ENCODE data around the gene SPATA6L. TPM values are rescaled to one million over a fixed set of nuclear protein-coding genes. Genes with fewer than 3 reads are reported as not detected.

The SPATA6L gene
- total and polyA plus RNA-seq, 10 of the 15 experiments (the other 5 are each of a cell fraction or from before 2014, with no cell fraction given), result 0.37 to 1.6 (median 0.91) TPM

DNA sequence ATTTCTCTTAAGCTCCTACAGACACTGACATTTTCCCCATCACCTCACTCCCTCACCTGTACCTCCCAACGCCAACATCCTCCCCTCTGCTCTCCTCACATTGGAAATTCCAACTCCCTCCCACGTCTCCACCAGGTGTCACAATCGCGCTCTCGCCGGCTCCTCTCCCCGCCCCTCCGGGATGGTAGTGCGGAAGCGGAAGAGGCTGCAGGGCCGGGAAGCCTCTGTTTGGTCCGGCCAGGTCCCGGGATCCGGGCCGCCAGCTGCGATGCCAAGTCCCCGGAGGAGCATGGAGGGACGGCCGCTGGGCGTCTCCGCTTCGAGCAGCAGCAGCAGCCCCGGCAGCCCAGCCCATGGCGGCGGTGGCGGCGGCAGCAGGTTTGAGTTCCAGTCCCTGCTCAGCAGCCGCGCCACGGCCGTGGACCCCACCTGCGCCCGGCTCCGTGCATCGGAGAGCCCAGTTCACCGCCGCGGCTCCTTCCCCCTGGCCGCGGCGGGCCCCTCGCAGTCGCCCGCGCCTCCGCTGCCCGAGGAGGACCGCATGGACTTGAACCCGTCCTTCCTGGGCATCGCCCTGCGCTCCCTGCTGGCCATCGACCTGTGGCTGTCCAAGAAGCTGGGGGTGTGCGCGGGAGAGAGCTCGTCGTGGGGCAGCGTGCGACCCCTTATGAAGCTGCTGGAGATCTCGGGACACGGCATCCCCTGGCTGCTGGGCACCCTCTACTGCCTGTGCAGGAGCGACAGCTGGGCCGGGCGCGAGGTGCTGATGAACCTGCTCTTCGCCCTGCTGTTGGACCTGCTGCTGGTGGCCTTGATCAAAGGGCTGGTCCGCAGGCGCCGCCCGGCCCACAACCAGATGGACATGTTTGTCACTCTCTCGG is 3.9 kb downstream of the SPATA6L start, which contains the start of gene PLPP6 (continued):
- TF ChIP-seq BCLAF1 (IDR thresholded peaks at IDR 0.05), result no peak
- no peak for TF ChIP-seq ZNF274 (IDR thresholded peaks at IDR 0.05; ENCODE audit: insufficient read depth, insufficient read length)
- TF ChIP-seq GABPA (IDR thresholded peaks at IDR 0.05; ENCODE audit: low read depth), result peak; percentile 85
- no peak for TF ChIP-seq NRF1 (conservative IDR thresholded peaks at IDR 0.05; ENCODE audit: low read depth, low read length)
- no peak for TF ChIP-seq ETV6 (conservative IDR thresholded peaks at IDR 0.05 in 1 of 2, IDR thresholded peaks at IDR 0.05 in 1 of 2; ENCODE audit: borderline replicate concordance in 1 of 2, low read depth in 1 of 2)
- TF ChIP-seq SPI1 (IDR thresholded peaks at IDR 0.05; ENCODE audit: borderline replicate concordance, insufficient read depth, low read depth, low read length), result peak; percentile 55; the same call in 1 of the 2 replicates
- TF ChIP-seq JUNB (IDR thresholded peaks at IDR 0.05), result no peak
- TF ChIP-seq TAF1 (IDR thresholded peaks at IDR 0.05; ENCODE audit: borderline replicate concordance, low read depth, low read length), result no peak; the same call in 1 of the 2 replicates
- peak in 1 of 2 experiments; percentile 48; a peak in 2 of 3 replicates for TF ChIP-seq EGR1 (IDR thresholded peaks at IDR 0.05; ENCODE audit: borderline replicate concordance in 1 of 2, low read depth in 2 of 2, low read length in 2 of 2)
- peak; percentile 47 for TF ChIP-seq RELA (IDR thresholded peaks at IDR 0.05; ENCODE audit: borderline replicate concordance, partially characterized antibody)
- TF ChIP-seq KDM1A (IDR thresholded peaks at IDR 0.05; ENCODE audit: borderline replicate concordance), result no peak
- peak; percentile 29; the same call in 1 of the 2 replicates for TF ChIP-seq MTA2 (IDR thresholded peaks at IDR 0.05; ENCODE audit: low read depth)
- no peak for TF ChIP-seq HDAC6 (IDR thresholded peaks at IDR 0.05; ENCODE audit: unreplicated experiment)
- TF ChIP-seq EP300 (IDR thresholded peaks at IDR 0.05; ENCODE audit: borderline replicate concordance in 1 of 2, control insufficient read depth in 1 of 2, low read depth in 2 of 2, low read length in 2 of 2), result no peak
- peak; percentile 55; the same call in 1 of the 2 replicates for TF ChIP-seq SMC3 (IDR thresholded peaks at IDR 0.05; ENCODE audit: borderline replicate concordance, low read length)
- no peak for TF ChIP-seq STAT1 (conservative IDR thresholded peaks at IDR 0.05)
- no peak for TF ChIP-seq FOS (IDR thresholded peaks at IDR 0.05; ENCODE audit: borderline replicate concordance, extremely low read depth, insufficient read length)
- peak; percentile 46; the same call in 1 of the 2 replicates for TF ChIP-seq SMAD5 (IDR thresholded peaks at IDR 0.05; ENCODE audit: low read depth)
- no peak for TF ChIP-seq PAX5 (IDR thresholded peaks at IDR 0.05; ENCODE audit: borderline replicate concordance, low read depth, low read length)
- TF ChIP-seq TCF3 (IDR thresholded peaks at IDR 0.05; ENCODE audit: borderline replicate concordance, insufficient read depth, low read depth, low read length), result 0 out of 2 replicates have a peak, but pooled peaks have one; percentile 21
- TF ChIP-seq NFXL1 (IDR thresholded peaks at IDR 0.05; ENCODE audit: borderline replicate concordance), result no peak
- TF ChIP-seq E4F1 (IDR thresholded peaks at IDR 0.05; ENCODE audit: borderline replicate concordance, partially characterized antibody), result peak; percentile 75
- peak; percentile 64; the same call in 1 of the 2 replicates for TF ChIP-seq POLR2AphosphoS5 (IDR thresholded peaks at IDR 0.05; ENCODE audit: low read length)
- no peak for TF ChIP-seq NFYA (IDR thresholded peaks at IDR 0.05; ENCODE audit: borderline replicate concordance, low read depth, low read length)

All from GM12878 (cell line).